Measurements from ENCODE around the gene HIPK3.
"Not testable (repeated sequence)": the region's sequence is repeated elsewhere in the genome, so short reads cannot be mapped to it uniquely, and the experiment has no call there.

HIPK3 gene

DNA sequence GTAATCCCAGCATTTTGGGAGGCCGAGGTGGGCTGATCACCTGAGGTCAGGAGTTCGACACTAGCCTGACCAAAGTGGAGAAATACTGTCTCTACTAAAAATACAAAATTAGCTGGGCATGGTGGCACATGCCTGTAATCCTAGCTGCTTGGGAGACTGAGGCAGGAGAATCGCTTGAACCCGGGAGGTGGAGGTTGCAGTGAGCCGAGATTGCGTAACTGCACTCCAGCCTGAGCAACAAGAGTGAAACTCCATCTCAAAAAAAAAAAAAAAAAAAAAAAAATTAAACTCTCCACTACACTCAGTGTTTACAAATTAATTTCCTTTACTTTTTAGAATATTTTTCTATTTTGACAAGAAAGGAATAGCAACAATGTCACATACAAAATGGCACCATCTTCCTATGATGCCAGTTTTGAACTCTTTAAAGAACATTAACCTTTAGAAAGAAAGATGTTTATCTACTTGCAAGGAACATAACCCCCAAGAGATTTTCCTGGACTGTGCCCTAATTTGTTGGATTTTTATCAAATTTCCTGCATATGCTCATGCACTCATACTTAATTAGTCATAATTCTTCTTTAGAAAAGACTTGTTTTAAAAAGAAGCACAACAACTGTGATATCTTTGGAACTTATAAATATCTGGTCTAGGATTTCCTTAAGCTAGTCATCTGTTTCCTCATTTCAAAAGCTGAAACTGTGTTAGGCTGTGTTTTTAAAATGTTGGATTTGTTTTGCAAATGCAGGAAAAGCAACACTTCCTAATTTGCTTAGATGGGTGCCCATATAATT, 22.6 kb upstream of the HIPK3 start:
- Histone ChIP-seq H3K36me3 (no peaks in the 10 kb centered on the region), H3K27me3 (no peaks in the 10 kb centered on the region), H3K27ac (no peak overlapping the region), H3K9me3 (no peaks in the 10 kb centered on the region), H3K4me1 (no peaks in the 10 kb centered on the region), H3K4me3 (no peak overlapping the region)
- intact Hi-C loops (cut with DNase I; ENCODE audit: low total_unique reads) = no loop called here
- DNase-seq = no peak
- no peak for TF ChIP-seq CTCF (IDR thresholded peaks at IDR 0.05)

GRCh38 chr11:33237039-33237597, 20.1 kb upstream of the HIPK3 start:
- no peaks in the 10 kb centered on the region for H3K27me3 ChIP-seq
- no peak overlapping the region for H3K27ac ChIP-seq
- no peaks in the 10 kb centered on the region for H3K36me3 ChIP-seq
- no peak for TF ChIP-seq CTCF (IDR thresholded peaks at IDR 0.05)
- DNase-seq = no peak
- H3K4me1 ChIP-seq = no peaks in the 10 kb centered on the region
- no peaks in the 10 kb centered on the region for H3K9me3 ChIP-seq
- H3K4me3 ChIP-seq = no peak overlapping the region
- intact Hi-C loops (cut with DNase I; ENCODE audit: low total_unique reads) = no loop called here

DNA sequence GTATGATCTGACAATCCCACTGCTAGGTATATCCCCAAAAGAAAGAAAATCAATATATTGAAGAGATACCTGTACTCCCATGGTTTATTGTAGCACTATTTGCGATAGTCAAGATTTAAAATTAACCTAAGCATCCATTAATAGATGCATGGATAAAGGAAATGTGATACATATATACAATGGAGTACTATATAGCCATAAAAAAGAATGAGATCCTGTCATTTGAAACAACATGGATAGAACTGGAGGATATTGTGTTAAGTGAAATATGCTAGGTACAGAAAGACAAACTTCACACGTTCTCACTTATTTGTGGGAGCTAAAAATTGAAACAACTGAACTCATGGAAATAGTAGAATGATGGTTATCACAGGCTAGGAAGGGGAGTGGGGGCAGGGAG, 14.6 kb upstream of the HIPK3 start:
- no peak for DNase-seq
- intact Hi-C loops (cut with DNase I; ENCODE audit: low total_unique reads) = no loop called here

GRCh38 chr11:33243654-33244053, 13.5 kb upstream of the HIPK3 start:
- DNase-seq; intact Hi-C loops (cut with DNase I; ENCODE audit: low total_unique reads); H3K4me1 ChIP-seq; H3K9me3 ChIP-seq; H3K27me3 ChIP-seq; H3K36me3 ChIP-seq; H3K27ac ChIP-seq; H3K4me3 ChIP-seq: not testable (repeated sequence)

More for the DNA sequence above, 14.6 kb upstream of the HIPK3 start:
- Histone ChIP-seq H3K36me3 (no peaks in the 10 kb centered on the region), H3K9me3 (no peaks in the 10 kb centered on the region), H3K4me1 (no peaks in the 10 kb centered on the region), H3K27me3 (no peaks in the 10 kb centered on the region), H3K4me3 (no peak overlapping the region), H3K27ac (no peak overlapping the region)
- TF ChIP-seq CTCF (IDR thresholded peaks at IDR 0.05) = no peak

- TF ChIP-seq CTCF (IDR thresholded peaks at IDR 0.05) = no peak
- Histone ChIP-seq H3K4me1 (peaks cover 0 to 12% (median 2%) of the 10 kb centered on the region in 4 donors), H3K36me3 (no peaks in the 10 kb centered on the region), H3K9me3 (no peaks in the 10 kb centered on the region), H3K27me3 (no peaks in the 10 kb centered on the region), H3K4me3 (no peak overlapping the region), H3K27ac (peak overlapping the region; percentile 41 to 66)
- DNase-seq = no peak
- intact Hi-C loops (cut with DNase I; ENCODE audit: low total_unique reads) = no loop called here
Measured at GRCh38 chr11:33248416-33248971, 8.7 kb upstream of the HIPK3 start.

Measured in tibial artery (tissue), 4 donors.